Stimulated activated CD4-positive, alpha-beta T cell treated with anti-CD3 and anti-CD28 coated beads, Interleukin-1b, Interleukin-23, amount 100 ng/mL, for 4 hours (primary cell): Measurements from ENCODE around the gene AMPD3.

Experiments used
- DNase-seq, 2 donors: peaks; one replicate each; pipeline ENCODE4 v3.0.0-alpha.2; 2020; ENCODE audit warnings: low read depth in 2 of 2

Gene AMPD3

DNA sequence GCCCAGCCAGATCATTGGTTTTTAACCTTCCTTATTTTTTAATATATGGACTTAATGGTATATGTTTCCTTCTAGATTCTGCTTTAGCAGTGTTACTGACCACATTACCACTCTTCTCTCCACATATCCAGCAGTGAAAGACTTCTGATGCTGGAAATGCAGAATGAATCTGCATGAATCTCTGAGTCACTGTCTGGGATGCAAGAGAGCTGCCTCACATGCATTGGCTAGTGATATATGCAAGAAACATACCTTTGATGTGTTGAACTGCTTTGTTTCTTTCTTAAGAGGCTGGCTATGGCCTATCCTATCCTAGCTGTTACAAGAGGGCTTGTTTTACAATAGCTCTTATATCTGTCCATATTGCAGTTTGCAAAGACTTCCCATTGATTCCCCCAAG lies 16.6 kb upstream of the AMPD3 start:
- DNase-seq, result no peak

DNA sequence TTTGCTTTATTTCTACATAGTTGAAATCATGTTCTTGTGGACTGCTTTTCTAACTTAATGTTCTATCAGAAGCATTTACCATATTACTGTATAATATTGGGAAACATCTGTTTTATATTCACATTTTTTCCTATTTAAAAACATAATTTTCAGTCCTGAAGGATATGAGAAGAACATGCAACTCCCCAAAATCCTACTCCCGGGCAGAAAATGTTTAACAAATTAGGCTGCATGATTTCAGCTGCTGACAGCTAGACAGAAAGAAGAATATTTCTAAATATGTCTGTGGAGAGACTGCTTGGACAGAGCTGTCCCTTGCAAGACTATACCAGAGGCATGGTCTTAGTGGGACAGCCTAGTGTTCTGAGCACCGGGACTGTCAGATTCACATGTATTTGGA lies 15.7 kb upstream of the AMPD3 start:
- DNase-seq, result no peak

GRCh38 chr11:10439924-10440323 lies 15.1 kb upstream of the AMPD3 start:
- DNase-seq, result no peak

DNA sequence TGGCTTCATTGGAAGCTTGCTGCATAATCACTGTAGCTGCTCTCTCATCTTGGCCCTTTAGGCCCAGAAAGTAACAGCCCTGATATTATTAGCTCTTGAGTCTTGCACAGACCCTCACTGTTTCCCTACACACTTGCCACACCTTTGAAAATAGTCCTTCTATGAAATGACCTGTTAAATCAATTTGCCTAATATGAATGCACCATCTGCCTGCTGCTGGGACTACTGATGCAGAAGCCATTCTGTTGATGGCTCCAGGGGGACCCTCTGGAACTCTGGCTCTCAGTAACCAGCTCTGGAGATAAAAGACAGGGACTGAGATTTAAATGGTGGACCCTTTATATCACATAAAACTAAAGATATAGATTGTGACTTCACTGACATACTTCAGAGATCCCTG lies 14.7 kb upstream of the AMPD3 start:
- DNase-seq, result no peak

DNA sequence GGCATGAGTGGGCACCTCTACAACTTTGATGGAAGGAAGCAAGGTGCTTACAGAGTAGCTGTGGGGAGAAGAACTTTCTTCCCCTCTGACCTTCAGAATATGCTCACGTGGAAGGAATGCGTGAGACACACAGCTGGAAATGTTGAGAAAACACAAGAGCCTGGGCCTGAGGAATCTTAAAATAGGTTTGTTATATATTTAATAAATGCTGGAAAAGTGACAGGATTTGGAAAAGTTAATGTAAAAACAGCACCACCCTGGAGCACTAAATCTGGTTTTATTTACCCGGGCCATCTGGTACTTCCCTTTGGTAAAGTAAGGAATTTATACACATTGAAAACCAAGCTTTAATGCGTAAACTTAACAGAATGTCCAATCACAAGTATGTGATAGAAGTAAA lies 14.0 kb upstream of the AMPD3 start:
- DNase-seq, result no peak

DNA sequence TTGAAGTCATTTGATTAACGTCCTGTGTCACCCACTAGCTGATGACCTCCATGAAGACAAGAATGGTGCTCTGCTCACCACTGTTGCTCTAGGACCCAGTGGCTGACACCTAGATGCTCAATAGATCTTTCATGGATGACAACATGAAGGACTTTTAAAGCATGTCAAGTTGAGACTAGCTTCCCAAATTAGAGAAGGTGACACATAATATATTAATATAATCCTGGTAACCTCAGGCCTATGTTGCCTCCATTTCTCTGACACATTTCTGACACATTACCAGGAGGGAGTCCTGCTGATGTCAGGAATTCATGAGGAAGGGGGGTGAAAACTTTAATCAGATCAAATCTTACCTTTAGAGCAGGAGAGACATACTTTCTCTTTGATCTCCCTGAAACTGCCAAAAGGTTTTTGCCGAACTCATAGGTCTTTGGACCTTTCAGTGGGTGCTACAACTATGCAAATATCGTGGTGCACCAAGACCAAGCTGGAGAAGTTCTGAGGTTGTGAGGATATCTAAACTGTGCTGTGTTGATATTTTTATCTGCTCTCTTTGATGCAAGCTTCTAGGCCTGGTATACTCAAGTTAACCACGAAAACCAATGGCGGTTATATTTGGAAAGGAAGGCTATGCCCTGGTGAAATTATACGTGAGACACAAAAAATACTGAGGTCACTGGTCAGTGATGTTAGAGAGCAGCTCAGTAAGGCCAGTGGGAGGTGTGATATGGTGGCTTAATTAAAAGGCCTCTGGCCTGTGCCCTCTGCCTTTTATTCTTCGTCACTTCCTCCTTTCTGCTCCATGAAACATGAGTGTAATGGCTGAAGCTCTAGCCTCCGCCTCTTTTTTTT lies 13.2 kb upstream of the AMPD3 start:
- DNase-seq, result no peak

- no peak for DNase-seq
Observed at GRCh38 chr11:10443152-10443551, 11.9 kb upstream of the AMPD3 start.

- no peak for DNase-seq
Observed at GRCh38 chr11:10443721-10444235, 11.3 kb upstream of the AMPD3 start.

DNA sequence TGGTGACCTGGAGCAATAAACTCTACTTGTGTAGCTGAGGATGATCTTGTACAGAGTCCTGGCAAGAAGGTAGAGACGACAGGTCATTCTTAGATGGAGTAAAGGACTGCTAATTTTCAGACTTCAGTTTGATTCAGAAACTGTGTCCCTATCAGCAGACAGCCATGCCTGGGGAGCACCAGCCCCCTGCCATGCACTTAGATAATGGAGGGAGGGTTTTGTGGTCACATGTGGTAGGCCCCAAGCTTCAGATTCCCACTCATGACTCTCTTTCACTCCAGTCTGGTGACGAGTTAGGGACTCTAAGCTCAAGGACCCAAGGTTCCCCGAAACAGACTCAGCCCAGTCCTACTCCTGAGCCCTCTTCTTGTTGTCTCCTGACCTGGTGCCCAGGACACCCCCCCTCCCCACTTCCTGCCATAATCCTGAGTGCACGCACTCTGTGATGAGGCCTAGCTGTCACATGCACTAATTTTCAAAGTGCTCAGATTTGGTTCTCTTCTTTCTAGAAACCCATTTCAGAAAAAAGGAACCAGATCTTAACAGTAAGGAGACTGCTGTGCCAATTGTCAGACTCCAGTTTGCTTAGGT lies 10.2 kb upstream of the AMPD3 start:
- DNase-seq, result no peak

GRCh38 chr11:10447445-10447844 lies 7.6 kb upstream of the AMPD3 start:
- no peak for DNase-seq

GRCh38 chr11:10450462-10451425 lies 4.3 kb upstream of the AMPD3 start:
- peak; percentile 25 to 50 for DNase-seq

DNA sequence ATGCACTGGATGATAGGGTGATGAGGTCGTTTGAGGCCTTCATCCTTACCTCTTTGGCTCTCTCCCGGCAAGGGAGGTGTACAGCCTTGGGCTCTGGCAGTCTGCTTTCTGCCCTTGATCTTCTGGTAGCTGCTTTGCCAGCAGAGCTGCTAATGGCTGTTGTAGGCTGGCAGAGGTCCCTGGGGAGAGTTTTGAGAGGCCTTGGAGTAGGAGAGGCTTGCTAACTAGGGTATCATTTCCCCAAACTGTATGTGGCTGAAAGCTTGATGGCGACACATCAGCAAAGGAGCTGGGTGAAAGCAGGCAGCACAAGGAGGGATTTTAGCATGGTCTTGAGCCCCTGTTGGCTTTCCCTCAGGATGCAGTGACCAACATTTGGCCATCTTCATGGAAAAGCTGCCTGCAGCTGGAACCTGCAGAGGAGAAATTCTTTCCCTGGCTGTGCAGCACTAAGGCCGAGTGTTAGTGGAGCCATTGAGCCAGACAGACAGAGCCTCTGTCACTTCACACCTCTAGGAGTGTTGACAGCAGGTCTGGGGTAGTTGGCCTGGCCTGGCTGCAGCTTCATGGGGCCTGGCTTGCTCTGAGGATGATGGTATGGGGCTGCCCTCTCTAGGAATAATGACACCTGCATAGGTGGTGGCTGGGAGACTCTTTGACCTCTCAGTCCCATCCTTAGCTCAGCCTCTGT lies 3.5 kb upstream of the AMPD3 start:
- peak in 1 of 2 donors; percentile 14 for DNase-seq

- DNase-seq, result no peak
Observed at GRCh38 chr11:10452211-10452767, 2.8 kb upstream of the AMPD3 start.

DNA sequence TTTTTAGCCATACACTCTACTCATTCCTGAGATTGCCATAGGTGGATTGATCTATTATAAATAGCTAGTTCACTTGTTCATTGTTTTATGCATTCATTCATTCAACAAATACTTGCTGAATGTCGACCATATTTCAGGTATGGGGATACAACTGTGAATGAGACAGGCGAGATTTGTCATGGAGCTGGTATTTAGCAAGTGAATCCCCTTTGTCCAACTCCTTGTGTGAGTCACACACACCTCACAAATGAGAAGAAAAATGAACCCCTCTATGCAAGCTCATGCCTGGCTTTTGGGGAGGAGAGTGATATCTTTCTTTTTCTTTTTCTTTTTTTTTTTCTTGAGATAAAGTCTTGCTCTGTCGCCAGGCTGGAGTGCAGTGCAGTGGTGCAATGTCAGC lies 1.8 kb upstream of the AMPD3 start:
- DNase-seq, result no peak

DNA sequence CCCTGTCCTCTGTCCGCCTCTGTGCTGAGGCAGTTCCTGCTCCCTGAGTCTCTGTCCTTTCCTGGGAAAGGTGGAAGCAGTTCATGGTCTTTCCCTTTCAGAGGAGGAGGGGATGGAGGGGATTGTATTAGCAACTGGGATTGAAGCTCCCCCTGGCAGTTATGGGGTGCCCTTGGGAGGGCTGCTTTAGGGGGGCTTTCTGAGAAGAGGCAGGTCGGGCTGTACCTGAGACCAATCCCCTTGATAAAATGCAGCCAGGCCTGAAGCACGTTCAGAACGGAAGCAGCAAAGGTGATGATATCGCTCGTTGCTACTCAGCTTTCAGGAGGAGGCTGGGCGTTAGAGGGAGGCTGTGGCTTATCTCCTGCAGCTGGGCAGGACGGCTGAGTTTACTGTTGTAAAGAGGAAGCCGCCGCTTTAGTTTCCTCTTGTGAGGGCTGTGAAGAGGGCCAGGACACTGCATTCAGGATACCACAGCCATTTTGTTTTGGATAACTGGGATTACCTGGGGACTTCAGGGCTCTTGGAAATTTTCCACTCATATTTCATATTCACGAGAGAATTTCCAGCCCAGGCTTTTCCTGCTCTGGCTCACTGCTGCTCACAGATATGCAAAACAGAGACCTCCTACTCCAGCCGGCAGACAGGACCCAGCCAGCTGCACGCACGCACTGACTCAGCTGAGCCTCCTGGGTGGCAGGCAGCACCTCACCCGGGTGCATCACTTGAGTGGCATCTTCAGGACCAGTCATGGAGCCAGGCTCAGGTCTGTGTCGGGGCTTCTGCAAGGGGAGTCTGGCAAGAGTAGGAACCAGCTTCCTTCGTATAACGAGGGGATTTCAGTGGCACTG lies 798 bp downstream of the AMPD3 start:
- DNase-seq, result peak; percentile 57 to 62

DNA sequence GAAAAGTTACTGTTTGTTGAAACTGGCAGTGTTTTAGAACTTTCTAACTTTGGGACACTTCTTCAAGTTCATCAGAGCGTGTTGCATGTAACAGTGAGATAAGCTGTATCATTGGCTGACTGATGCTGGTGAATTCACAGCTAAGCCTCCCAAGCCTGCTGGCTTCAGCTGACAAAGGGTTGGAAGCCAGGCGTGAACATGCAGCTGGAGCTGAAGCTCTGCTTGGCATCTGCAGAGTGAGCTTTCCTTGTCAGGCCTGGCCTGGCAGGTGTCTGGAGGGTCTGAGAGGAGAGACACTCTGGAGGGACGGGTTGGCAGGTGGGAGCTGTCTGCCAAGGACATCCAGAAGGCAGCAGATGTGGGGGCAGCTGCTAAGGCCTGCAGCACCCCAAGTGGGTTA lies 1.5 kb downstream of the AMPD3 start:
- DNase-seq, result no peak

GRCh38 chr11:10457901-10458300 lies 2.8 kb downstream of the AMPD3 start:
- no peak for DNase-seq

- DNase-seq, result peak; percentile 25 to 50
Observed at GRCh38 chr11:10459029-10459970, 4.2 kb downstream of the AMPD3 start.
